ENCODE measurements around the gene SLC10A7. TPM values are rescaled to one million over a fixed set of nuclear protein-coding genes. Genes with fewer than 3 reads are reported as not detected.
A peak's percentile ranks its signal among the peaks of the same experiment; 100 is the strongest.

The SLC10A7 gene
- 12.7 TPM for total RNA-seq

GRCh38 chr4:146521541-146522097, at the start of gene SLC10A7:
Gene SLC10A7, minus strand, starts transcription at chr4:146521940. Its CDS starts 223 bp downstream, at chr4:146521717.
- peak; percentile 79 for ATAC-seq

- ATAC-seq: no peak
These were observed 45.7 kb upstream of the SLC10A7 start for GRCh38 chr4:146567396-146567795.

DNA sequence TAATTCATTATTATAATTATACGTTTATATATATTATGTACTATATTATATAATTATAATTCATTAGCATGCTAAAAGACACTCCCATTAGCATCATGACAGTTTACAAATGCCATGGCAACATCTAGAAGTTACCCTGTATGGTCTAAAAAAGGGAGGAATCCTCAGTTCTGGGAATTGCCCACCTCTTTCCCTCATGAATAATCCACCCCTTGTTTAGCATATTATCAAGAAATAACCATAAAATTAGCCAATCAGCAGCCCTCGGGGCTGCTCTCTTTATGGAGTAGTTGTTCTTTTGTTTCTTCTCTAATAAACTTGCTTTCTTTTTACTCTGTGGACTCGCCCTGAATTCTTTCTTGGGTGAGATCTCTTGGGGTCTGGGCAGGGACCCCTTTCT, 42.8 kb upstream of the SLC10A7 start:
- ATAC-seq: no peak

- ATAC-seq: no peak
These were observed 28.4 kb upstream of the SLC10A7 start for GRCh38 chr4:146550161-146550560.

DNA sequence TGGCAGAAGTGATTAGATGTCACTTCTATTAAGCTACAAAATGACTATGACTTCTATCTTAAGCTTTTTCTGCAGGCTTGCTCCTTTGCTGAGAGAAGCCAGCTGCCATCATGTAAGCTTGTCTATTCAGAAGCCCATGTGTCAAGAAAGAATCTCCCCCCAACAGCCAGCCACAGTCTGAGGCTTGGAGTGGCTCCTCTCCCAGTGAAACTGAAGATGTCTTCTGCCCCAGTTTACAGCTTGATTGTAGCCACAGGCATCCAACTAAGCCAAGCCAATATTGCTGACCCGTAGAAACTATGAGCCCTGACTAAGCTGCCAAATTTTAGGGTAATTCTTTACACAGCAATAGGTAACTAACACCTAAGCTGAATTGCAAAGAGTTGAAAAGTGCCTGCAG, 26.7 kb upstream of the SLC10A7 start:
- ATAC-seq: no peak

DNA sequence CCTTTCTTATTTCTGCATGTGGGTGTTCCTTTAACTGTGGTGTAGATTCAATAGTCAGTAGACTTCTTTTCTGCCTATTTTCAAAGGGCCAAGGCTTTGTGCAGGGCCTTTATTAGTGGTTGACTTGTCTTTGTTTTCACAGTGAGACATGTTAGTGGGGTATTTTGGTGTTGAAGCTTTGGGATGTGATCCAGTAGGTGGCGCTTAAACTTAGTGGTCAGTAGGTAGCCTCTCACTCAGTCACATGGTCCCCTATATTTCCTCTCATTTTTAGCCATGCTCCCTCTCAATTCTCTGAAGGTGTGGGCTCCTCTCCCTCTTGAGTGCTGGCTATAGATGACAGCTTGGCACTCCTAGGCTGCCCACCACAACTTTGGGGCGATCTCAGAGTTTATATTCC, 23.4 kb upstream of the SLC10A7 start:
- ATAC-seq: no peak

GRCh38 chr4:146534178-146534577, 12.4 kb upstream of the SLC10A7 start:
- no peak for ATAC-seq

- no peak for ATAC-seq
These were observed 4.0 kb upstream of the SLC10A7 start for GRCh38 chr4:146525754-146526153.

GRCh38 chr4:146524663-146525062, 2.9 kb upstream of the SLC10A7 start:
- ATAC-seq: peak; percentile 70

GRCh38 chr4:146522869-146523205, 1.1 kb upstream of the SLC10A7 start:
- no peak for ATAC-seq

DNA sequence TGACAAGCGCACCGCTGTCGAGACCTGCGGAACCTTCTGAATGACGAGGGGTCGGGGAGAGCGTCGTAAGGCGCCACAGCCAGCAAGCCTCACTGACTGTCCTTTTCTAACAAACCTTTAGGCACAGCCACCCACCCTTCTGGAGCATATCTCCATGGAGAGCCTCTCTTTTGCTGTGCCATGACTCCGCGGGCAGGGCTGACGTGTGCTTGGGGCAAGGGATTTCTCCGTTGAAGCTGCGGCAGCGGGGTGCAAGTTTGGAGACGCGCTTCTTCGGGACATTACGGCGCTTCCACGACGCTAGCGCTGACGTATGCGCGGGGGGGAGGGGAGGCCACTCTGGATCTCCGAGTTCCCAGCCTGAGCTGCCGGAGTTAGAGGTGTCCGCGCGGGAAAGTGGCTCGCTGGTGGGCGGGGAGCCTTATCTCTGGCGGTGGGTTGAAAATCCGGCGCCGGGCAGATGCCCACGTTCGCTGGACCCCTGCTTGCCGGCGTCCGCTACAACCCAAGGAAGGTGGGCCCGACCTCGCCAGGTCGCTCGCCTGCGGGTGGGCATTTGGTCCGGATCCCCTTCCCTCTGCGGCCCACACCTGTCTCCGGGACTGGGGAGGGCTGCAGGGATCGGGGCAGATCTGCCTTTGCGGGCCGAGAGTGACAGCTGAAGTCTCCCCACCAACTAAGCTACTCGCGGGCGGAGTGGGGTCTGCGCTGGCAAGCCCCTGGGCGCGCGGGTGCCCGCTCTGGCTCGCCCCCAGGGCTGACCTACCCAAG, 543 bp upstream of the SLC10A7 start:
- peak; percentile 91 for ATAC-seq

DNA sequence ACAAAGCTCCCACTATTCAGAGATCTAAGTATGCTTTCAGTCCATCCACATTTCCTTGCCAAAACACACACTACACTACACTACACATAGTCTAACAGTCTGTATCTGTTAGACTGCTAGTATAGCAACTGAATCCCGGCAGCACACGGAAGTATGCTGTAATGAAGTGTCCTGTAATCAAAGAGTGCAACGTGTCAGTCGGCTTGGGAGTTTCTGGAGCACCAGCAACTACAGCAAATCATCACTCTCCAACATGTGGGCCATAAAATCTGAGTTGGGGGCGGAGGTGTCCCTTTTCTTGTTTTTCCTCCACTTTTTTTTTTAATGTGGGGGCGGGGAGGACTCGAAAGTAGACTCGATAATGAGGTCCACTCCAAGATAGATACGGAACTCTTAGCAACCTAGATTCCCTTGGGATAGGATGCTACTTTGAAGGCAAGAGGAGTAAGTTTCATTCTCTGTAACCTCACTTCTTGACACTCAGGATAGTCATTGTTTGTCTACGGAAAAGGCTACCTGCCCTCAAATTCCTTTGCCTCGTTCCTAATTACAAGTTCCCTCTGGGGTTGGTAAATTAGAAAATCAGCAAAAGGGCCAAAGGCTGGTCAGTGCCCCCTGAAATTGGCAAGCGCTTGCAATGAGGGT, 722 bp downstream of the SLC10A7 start:
- peak; percentile 68 for ATAC-seq

GRCh38 chr4:146514651-146515357, 6.9 kb downstream of the SLC10A7 start:
- no peak for ATAC-seq

- no peak for ATAC-seq
These were observed 8.2 kb downstream of the SLC10A7 start for GRCh38 chr4:146513548-146513947.

- ATAC-seq: no peak
These were observed 10.4 kb downstream of the SLC10A7 start for GRCh38 chr4:146511381-146511780.

DNA sequence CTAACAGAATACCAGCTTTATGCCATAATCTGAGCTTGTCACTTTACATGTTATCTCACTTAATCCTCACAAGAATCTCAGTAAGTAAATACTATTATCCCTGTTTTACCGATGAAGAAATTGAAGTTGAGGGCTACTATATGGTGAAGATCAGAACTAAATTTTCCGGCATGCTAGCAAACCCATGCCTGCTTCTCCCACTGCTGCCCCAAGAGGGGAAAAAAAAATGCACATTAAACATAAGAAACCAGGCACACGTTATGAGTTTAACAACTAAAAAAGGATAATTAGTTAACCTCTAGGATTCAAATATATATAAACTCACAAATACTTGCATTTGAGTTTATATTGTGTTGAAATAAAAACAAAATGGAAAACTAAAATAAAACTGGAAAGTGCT, 10.8 kb downstream of the SLC10A7 start:
- ATAC-seq: no peak

- no peak for ATAC-seq
These were observed 13.4 kb downstream of the SLC10A7 start for GRCh38 chr4:146508229-146508939.

GRCh38 chr4:146507632-146508031, 14.1 kb downstream of the SLC10A7 start:
- ATAC-seq: no peak

GRCh38 chr4:146506272-146506671, 15.5 kb downstream of the SLC10A7 start:
- no peak for ATAC-seq

DNA sequence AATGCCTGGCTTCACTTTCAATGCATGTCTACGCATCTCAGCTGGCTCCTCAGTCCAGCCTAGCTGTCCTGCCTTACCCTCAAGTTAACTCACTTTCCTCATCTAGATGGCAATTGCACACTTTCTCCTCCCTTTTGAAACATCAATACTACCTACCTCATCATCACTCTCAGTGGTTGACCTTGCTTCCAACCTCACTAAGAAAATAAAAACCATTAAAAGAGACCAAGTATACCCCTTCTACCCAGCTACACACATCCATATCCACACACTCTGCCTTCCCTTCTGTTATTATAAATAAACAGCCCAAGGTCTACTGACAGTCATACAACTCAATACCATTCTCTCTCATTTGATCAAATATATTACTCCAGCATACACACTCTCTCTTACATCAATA, 21.5 kb downstream of the SLC10A7 start:
- no peak for ATAC-seq

DNA sequence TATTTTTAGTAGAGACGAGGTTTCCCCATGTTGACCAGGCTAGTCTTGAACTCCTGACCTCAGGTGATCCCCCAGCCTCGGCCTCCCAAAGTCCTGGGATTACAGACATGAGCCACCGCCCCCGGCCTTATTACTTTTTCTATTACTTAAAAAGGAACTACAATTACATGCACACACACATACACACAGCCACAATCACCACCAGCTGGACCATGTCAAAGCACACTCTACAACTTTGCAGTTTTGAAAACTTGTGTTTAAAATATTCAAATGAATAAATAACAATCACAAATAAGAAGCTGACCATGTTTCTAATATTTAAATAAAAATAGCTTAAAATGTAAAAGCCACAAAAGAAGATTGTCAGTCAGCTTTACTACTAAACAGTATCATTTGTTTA, 23.4 kb downstream of the SLC10A7 start:
- no peak for ATAC-seq

DNA sequence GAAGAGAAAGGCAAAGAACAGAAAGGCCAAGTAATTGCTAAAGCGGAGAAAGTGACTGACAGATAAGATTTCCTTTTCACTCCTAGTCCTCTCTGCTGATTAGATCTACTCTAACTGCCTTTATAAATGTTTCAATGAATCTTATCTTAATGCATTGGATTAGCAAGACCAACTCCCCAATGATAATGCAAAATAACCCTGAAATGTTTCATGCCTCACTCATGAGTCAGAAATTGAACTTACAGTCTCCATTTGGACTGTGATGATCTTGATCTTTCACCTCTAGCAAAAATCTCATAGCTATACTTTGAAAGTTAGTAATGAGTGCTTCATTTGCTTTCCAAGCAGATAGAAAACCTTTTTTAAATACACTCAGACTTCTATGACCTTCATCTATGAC, 26.5 kb downstream of the SLC10A7 start:
- no peak for ATAC-seq

DNA sequence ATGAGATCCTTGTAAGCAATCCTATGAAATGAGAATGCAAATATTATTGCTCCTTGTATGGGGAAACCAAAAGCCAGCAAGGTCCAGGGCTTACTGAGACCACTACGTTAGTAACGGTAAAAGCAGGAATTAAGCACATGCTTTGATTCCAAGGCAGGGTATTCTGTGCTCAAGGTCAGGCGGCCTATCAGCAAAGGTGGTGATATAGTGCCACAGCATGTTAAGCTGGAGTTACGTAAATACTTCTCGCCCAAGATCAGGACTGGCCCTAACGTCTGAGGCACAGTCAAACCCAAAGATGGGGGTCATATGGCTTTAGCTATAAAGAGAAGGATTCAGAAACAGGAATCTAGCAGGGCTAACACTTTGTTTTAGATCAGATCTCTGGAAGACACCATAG, 27.6 kb downstream of the SLC10A7 start:
- no peak for ATAC-seq
